GM18502 (cell line): Measurements from ENCODE around the gene GAPVD1.
"Not testable (repeated sequence)": the region's sequence is repeated elsewhere in the genome, so short reads cannot be mapped to it uniquely, and the experiment has no call there.

Source experiments
- ATAC-seq: cut with Tn5 transposase; IDR thresholded peaks from one replicate; pipeline ENCODE4 v1.9.1; 2021; ENCODE audit warnings: mild to moderate bottlenecking; ENCODE audit not compliant: unreplicated experiment, poor library complexity

The GAPVD1 gene

GRCh38 chr9:125302241-125302640 lies 40.6 kb downstream of the GAPVD1 start:
- no peak for ATAC-seq

DNA sequence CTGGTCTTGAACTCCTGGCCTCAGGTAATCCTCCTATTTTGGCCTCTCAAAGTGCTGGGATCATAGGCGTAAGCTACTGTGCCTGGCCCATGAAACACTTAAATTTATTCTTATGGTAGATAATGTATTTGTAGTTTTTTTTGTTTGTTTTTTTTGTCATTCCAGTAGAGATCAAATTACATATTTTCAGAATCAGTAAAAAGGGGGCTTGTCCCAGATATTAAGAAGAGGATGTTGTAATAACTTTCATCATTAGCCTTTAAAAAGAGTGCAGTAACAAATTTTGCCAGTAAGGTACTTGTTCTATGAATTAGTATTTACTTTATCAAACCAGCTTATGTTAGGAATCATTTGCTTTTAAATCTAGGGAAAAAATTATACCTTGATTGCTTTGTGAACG lies 42.6 kb downstream of the GAPVD1 start:
- ATAC-seq = no peak

DNA sequence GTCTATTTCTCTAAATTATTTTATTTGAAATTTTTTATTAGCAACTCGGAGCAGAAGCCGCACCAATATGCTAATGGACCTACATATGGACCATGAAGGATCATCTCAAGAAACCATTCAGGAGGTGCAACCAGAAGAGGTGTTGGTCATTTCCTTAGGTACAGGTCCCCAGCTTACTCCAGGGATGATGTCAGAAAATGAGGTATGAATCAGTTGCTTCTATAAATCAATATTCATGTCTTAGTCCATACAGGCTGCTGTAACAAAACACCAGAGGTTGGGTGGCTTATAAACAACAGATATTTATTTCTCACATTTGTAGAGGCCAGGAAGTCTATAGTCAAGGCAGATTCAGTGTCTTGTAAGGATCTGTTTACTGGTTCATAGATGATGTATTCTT lies 50.8 kb downstream of the GAPVD1 start:
- ATAC-seq = no peak

DNA sequence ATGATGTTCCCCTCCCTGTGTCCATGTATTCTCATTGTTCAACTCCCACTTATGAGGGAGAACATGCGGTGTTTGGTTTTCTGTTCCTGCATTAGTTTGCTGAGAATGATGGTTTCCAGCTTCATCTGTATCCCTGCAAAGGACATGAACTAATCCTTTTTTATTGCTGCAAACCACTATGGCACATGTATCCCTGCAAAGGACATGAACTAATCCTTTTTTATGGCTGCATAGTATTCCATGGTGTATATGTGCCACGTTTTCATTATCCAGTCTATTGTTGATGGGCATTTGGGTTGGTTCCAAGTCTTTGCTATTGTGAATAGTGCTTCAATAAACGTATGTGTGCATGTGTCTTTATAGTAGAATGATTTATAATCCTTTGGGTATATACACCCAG lies 54.7 kb downstream of the GAPVD1 start:
- not testable (repeated sequence) for ATAC-seq

DNA sequence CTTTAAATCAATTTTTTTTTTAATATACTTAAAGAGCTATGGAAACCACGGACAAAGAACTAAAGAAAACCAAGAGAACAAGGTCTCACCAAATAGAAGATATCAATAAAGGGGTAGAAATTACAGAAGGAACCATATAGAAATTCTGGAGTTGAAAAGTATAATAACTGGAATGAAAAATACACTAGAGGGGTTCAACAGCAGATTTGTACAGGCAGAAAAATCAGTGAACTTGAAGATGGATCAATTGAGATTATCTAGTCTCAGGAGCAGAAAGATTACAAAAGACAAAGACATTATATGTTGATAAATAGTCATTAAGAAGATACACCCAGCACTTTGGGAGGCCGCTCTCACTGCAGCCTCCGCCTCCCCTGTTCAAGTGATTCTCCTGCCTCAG lies 56.1 kb downstream of the GAPVD1 start:
- ATAC-seq = no peak

GRCh38 chr9:125321496-125321895 lies 59.9 kb downstream of the GAPVD1 start:
- no peak for ATAC-seq

- ATAC-seq = no peak
These were observed 62.0 kb downstream of the GAPVD1 start for GRCh38 chr9:125323615-125324014.

- no peak for ATAC-seq
These were observed 64.2 kb downstream of the GAPVD1 start for GRCh38 chr9:125325826-125326225.

DNA sequence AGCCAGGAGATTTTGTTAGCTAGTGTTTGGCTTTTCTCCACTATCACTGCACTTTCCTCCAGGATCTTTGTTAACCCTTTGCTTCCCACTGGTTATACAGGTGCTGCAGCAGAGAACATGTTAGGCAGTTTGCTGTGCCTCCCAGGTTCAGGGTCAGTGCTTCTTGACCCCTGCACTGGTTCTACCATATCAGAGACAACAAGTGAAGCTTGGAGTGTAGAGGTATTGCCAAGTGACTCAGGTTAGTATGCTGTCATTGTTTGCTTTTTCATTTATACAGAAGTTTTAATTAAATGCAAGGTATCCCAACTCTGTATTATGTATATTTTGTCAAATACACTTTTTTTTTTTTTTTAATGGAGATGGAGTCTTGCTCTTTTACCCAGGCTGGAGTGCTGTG lies 68.4 kb downstream of the GAPVD1 start:
- no peak for ATAC-seq

- no peak for ATAC-seq
These were observed 69.0 kb downstream of the GAPVD1 start for GRCh38 chr9:125330587-125330986.

GRCh38 chr9:125332527-125332926 lies 70.9 kb downstream of the GAPVD1 start:
- ATAC-seq = peak; percentile 82

GRCh38 chr9:125337236-125337635 lies 75.6 kb downstream of the GAPVD1 start:
- no peak for ATAC-seq

DNA sequence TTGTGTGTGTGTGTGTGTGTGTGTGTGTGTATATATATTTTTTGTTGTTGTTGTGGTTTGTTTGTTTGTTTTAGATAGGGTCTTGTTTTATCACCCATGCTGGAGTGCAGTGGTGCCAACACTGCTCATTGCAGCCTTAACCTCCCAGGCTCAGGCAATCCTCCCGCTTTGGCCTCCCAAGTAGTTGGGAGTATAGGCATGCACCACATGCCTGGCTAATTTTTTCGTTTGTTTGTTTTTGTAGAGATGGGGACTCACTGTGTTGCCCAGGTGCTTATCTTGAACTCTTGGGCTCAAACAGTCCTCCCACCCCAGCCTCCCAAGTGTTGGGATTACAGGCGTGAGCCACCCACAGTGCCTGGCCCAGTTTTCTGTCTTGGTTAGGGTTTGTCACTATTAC lies 77.3 kb downstream of the GAPVD1 start:
- ATAC-seq = no peak

- ATAC-seq = no peak
These were observed 79.9 kb downstream of the GAPVD1 start for GRCh38 chr9:125341566-125341965.

DNA sequence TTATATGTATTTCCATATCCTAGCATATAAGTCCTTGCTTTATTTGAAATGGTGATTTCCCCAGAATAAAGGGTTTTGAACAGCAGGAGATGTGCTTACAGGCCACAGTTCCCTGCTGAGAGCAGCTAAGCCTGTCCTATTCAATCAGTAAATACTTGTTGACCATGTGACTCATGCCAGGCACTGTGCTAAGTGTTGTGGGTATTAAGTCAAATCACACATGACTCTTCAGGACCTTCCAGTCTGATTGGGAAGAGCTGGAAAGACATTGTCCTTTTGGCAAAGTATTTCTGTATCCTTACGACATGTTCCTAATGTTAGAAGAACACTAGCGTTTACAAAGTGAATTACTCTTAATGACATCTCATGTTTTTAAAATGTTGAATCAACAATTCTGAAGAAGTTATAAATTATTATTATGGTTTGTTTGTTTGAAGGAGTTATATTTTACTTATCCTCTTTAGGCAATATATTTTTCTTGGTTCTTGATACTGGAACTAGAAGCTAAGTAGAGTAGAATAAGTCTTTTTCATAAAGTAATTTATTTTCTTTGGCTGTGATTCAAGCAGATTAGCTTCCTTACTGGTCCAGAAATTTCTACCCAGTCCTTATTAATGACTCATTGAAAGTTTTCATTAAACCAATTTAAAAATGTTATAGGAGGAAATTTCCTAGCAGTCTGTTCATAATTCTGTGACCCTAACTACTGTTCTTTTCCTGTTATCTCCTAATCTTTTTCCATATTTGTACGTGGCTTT lies 82.1 kb downstream of the GAPVD1 start:
- ATAC-seq = no peak

DNA sequence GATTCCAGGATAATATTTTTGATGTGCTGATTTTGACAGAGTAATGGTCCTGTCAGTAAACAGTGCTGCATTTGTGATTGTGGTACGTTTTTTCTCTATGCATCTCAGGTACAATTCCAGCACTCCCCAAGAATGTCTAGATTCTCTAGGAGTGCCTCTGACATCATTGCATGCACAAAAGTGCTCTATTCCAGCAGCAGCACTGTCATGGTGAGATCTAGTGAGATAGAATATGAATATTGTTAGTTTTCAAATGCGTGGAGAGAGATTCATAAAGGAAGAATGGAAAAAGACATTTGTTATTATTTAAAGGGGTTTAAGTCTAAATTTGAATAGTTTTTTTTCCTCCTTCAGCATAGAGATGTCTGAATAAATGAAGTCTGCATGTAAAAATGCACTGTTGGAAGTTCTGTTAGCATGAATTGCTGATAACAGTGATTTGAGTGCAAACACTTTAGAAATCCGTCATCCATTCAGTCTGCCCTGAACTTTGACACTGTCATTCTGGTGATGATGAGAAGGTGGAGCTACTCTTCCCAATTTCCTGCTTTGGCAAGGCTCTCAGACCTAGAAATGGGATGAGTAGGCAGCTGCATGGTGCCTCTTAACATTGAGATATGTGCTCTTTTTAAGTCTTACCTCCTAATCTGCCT lies 84.6 kb downstream of the GAPVD1 start:
- ATAC-seq = no peak

DNA sequence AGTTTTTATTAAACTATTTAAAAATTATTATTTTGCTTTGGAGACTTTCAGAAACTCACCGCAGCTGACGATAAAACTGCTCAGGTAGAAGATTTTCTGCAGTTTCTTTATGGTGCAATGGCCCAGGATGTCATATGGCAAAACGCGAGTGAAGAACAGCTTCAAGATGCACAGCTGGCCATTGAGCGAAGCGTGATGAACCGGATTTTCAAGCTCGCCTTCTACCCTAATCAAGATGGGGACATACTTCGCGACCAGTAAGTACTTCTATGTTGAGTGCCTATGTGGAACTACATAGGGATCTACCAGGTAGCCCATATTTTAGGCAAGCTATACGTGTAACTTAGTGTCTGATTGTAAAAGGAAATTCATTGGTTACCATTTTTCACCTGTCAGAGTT lies 94.0 kb downstream of the GAPVD1 start:
- no peak for ATAC-seq

DNA sequence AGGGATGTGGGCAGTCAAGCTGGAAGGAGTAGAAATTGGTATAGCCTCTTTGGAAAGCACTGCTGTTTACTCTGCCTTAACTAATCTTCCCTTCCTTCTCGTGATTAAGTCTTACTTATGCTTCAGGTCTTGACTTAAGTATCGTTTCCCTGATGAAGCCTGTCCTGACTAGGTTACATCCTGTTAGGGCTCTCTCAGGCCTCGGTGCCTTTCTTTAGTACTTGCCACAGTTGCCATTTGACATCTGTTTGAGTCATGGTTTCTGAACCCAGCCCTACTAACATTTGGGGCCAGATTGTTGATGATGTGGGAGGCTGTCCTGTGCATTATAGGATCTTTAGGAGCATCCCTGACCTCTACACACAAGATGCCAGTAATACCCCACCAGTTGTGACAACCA lies 94.4 kb downstream of the GAPVD1 start:
- ATAC-seq = no peak

DNA sequence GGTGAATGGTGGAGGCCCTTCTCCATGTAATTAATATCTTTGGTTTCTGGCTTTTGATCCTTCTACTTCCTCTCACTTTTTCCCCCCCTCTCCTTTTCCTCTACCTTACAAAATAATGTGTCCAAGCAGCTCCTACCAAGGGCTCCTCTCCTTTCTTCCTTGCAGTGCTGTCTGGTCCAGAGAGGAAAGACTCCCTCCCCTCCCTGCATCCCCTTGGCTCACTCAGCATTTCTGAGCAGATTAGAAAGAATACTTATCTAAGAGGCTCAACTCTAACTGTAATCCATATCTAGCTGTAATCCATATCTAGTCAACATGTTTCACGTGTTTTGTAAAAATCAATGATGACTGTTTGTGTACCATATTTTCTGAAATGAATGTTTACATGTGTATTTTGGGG lies 97.4 kb downstream of the GAPVD1 start:
- ATAC-seq = no peak

DNA sequence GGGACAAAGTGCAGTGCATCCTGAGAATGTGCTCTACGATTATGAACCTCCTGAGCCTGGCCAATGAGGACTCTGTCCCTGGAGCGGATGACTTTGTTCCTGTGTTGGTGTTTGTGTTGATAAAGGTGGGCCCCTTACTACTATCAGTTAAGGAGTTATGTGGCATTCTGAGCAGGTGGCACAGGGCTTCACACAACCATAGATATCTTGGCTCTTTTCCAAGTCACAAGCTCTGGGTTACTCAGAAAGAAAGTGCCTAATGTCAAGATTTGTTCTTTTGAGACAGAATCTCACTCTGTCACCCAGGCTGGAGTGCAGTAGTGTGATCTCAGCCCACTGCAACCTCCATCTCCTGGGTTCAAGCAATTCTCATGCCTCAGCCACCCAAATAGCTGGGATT lies 99.0 kb downstream of the GAPVD1 start:
- no peak for ATAC-seq

GRCh38 chr9:125361837-125362531 lies 100.4 kb downstream of the GAPVD1 start:
- ATAC-seq = no peak

DNA sequence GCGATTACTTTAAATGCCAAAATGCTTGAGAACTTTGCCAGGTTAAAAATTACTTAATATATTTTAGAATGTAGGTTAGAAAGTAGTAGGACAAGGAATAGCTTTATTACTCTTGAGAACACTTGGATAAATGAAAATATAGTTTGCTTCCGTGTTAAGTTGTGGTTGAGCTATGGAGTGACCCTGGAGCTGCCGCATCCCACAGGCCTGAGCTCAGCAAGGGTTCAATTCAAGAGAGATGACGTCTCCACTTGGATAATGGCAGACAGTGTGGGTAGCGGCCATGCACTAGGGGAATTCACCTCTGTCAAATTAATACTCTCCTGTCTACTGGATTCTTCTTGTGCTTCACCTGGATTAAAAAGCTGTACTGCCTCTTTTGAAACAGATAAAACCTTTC lies 105.0 kb downstream of the GAPVD1 start:
- no peak for ATAC-seq
